Ovary (tissue), 3 donors: ENCODE data around the gene HECTD1.

Source experiments
- POLR2A ChIP-seq: fragments of 450-650 bp; IDR thresholded peaks from one replicate; pipeline ENCODE4 v1.6.1; 2017; ENCODE audit warnings: antibody characterized with exemption, mild to moderate bottlenecking, moderate library complexity
- TF ChIP-seq, protein P1 (sequence below), 3 donors: fragments of 450-650 bp in 2 of 3; fragments of 200-600 bp in 1 of 3; IDR thresholded peaks; one replicate each; pipeline versions ENCODE4 v1.5.1 to v1.8.0; 2016 to 2022; ENCODE audit warnings: antibody characterized with exemption in 3 of 3, mild to moderate bottlenecking in 1 of 3
- donor health status: DM: no; HTN: no; CAD: no.

DNA sequence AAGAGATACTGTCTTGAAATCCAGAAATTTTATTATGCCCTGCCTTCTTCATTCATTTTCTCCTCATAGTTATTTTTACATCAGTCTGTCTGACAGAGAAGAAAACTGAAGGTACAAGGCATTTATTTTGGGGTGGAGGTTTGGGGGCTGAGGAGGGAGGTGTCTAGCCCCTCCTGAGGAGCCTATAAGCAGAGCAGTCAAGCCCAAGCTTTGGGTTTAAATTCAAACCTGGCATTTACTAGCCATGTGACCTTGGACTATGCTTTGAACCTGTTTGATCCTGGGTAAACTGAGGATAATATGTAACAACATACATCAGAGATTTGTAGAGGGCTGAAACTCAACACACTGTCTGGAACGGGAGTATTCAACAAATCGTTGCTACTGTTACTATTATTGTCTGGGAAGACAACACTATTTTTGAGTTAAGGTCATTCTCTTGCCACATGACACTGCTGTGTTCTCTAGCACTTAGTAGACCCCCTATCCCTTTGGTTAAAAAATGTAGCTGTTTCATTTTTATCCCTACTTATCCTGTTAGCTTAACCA, 115.4 kb downstream of the HECTD1 start:
- TF ChIP-seq POLR2A: no peak
- TF ChIP-seq, protein P1, sequence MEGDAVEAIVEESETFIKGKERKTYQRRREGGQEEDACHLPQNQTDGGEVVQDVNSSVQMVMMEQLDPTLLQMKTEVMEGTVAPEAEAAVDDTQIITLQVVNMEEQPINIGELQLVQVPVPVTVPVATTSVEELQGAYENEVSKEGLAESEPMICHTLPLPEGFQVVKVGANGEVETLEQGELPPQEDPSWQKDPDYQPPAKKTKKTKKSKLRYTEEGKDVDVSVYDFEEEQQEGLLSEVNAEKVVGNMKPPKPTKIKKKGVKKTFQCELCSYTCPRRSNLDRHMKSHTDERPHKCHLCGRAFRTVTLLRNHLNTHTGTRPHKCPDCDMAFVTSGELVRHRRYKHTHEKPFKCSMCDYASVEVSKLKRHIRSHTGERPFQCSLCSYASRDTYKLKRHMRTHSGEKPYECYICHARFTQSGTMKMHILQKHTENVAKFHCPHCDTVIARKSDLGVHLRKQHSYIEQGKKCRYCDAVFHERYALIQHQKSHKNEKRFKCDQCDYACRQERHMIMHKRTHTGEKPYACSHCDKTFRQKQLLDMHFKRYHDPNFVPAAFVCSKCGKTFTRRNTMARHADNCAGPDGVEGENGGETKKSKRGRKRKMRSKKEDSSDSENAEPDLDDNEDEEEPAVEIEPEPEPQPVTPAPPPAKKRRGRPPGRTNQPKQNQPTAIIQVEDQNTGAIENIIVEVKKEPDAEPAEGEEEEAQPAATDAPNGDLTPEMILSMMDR (IDR thresholded peaks at IDR 0.05): no peak
